Lower leg skin (tissue), 3 donors: ENCODE data around the gene CSNK1G2.

Experiments
- POLR2A ChIP-seq, 2 donors: fragments of 450-650 bp; IDR thresholded peaks; one replicate each; pipeline ENCODE4 v1.6.1; 2016 to 2017; ENCODE audit warnings: antibody characterized with exemption in 2 of 2, mild to moderate bottlenecking in 1 of 2, moderate library complexity in 1 of 2
- TF ChIP-seq, protein P1 (sequence below), 3 donors: fragments of 450-650 bp; IDR thresholded peaks; one replicate each; pipeline ENCODE4 v1.5.1; 2016; ENCODE audit warnings: antibody characterized with exemption in 3 of 3, mild to moderate bottlenecking in 3 of 3, moderate library complexity in 2 of 3

DNA sequence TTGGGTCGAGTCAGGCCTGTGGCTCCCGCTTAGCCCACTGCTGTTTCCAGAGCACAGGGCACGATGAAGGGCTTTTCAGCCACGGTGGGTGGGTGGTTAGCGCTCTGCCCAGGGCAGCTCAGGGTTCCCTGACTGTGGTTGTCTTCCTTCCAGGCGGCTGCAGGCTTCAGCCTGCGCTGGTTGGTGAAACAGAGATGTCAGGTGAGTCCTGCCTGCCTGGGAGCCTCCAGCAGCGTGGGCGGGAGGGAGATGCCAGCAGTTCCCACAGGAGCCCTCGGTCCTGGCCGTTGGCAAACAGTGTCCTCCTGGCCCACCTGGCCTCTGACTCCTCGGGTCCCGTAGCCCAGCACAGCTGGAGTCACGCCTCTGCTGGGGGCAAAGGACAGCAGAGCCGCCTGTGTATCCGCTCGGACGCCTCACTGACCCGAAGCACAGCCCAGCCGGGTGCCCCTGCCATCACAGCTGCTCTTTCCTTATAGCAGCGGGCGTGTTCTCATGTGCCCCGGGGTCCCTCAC lies 26.1 kb upstream of the CSNK1G2 start:
- no peak for TF ChIP-seq POLR2A (IDR thresholded peaks at IDR 0.05)
- TF ChIP-seq, protein P1, sequence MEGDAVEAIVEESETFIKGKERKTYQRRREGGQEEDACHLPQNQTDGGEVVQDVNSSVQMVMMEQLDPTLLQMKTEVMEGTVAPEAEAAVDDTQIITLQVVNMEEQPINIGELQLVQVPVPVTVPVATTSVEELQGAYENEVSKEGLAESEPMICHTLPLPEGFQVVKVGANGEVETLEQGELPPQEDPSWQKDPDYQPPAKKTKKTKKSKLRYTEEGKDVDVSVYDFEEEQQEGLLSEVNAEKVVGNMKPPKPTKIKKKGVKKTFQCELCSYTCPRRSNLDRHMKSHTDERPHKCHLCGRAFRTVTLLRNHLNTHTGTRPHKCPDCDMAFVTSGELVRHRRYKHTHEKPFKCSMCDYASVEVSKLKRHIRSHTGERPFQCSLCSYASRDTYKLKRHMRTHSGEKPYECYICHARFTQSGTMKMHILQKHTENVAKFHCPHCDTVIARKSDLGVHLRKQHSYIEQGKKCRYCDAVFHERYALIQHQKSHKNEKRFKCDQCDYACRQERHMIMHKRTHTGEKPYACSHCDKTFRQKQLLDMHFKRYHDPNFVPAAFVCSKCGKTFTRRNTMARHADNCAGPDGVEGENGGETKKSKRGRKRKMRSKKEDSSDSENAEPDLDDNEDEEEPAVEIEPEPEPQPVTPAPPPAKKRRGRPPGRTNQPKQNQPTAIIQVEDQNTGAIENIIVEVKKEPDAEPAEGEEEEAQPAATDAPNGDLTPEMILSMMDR (IDR thresholded peaks at IDR 0.05), result no peak
